Endothelial cell (in vitro differentiated cells): ENCODE data around the gene DNAJA1. TPM values are rescaled to one million over a fixed set of nuclear protein-coding genes. Genes with fewer than 3 reads are reported as not detected.

ENCODE experiments used
- DNase-seq: peaks from one replicate; pipeline ENCODE4 v3.0.0; 2021; ENCODE audit warnings: low spot score
- H3K27ac Mint-ChIP-seq: one replicate; pipeline ENCODE4 v1.8.0; 2021; ENCODE audit warnings: mixed read lengths, inconsistent platforms; ENCODE audit not compliant: unreplicated experiment
- H3K27me3 Mint-ChIP-seq: one replicate; pipeline ENCODE4 v1.8.0; 2021; ENCODE audit warnings: mild to moderate bottlenecking, moderate library complexity, mixed read lengths, inconsistent platforms; ENCODE audit not compliant: unreplicated experiment
- H3K36me3 Mint-ChIP-seq: one replicate; pipeline ENCODE4 v1.8.0; 2021; ENCODE audit warnings: mild to moderate bottlenecking, low read depth, mixed read lengths, inconsistent platforms; ENCODE audit not compliant: unreplicated experiment
- H3K4me1 Mint-ChIP-seq: one replicate; pipeline ENCODE4 v1.8.0; 2021; ENCODE audit warnings: mild to moderate bottlenecking, mixed read lengths, inconsistent platforms; ENCODE audit not compliant: unreplicated experiment
- H3K4me3 Mint-ChIP-seq: one replicate; pipeline ENCODE4 v1.8.0; 2021; ENCODE audit warnings: mild to moderate bottlenecking, mixed read lengths, inconsistent platforms; ENCODE audit not compliant: unreplicated experiment
- H3K9me3 Mint-ChIP-seq: one replicate; pipeline ENCODE4 v1.8.0; 2021; ENCODE audit warnings: mixed read lengths, inconsistent platforms; ENCODE audit not compliant: unreplicated experiment
- CTCF ChIP-seq: fragments of 200-600 bp; sonication (generic); IDR thresholded peaks from one replicate; pipeline ENCODE4 v1.5.0; 2021; ENCODE audit warnings: antibody characterized with exemption; ENCODE audit not compliant: unreplicated experiment
- total RNA-seq: library from RNA; stranded (reverse); fragmentation: NEBNext Ultra II Directional; extraction: Animal tissue kit (Norgen Biotek cat#: 25700); gene quantifications from one replicate; pipeline ENCODE4 v1.2.1, GENCODE V29; 2021; ENCODE audit not compliant: unreplicated experiment

The DNAJA1 gene
- total RNA-seq, 1 donor from 2014 or later, result 120 TPM

- TF ChIP-seq CTCF, result no peak
- peaks cover 17% of the 10 kb centered on the region for H3K4me1 Mint-ChIP-seq
- H3K36me3 Mint-ChIP-seq, result peaks cover 31% of the 10 kb centered on the region
- DNase-seq, result no peak
- H3K4me3 Mint-ChIP-seq, result peak overlapping the region; percentile 27
- peaks cover 10% of the 10 kb centered on the region for H3K27me3 Mint-ChIP-seq
- peak overlapping the region; percentile 5 for H3K27ac Mint-ChIP-seq
- H3K9me3 Mint-ChIP-seq, result no peaks in the 10 kb centered on the region
Measured at GRCh38 chr9:33029231-33029786, 4.2 kb downstream of the DNAJA1 start.

GRCh38 chr9:33030285-33030684, 5.2 kb downstream of the DNAJA1 start:
- DNase-seq, result no peak
- H3K27me3 Mint-ChIP-seq, result peaks cover 4% of the 10 kb centered on the region
- H3K4me1 Mint-ChIP-seq, result peaks cover 14% of the 10 kb centered on the region
- no peak overlapping the region for H3K4me3 Mint-ChIP-seq
- H3K9me3 Mint-ChIP-seq, result no peaks in the 10 kb centered on the region
- TF ChIP-seq CTCF, result no peak
- peaks cover 32% of the 10 kb centered on the region for H3K36me3 Mint-ChIP-seq
- no peak overlapping the region for H3K27ac Mint-ChIP-seq

GRCh38 chr9:33032292-33032691, 7.2 kb downstream of the DNAJA1 start:
- no peak overlapping the region for H3K27ac Mint-ChIP-seq
- H3K27me3 Mint-ChIP-seq, result no peaks in the 10 kb centered on the region
- H3K4me1 Mint-ChIP-seq, result peaks cover 3% of the 10 kb centered on the region

GRCh38 chr9:33032865-33033264, 7.8 kb downstream of the DNAJA1 start:
- Mint-ChIP-seq H3K9me3 (no peaks in the 10 kb centered on the region), H3K27ac (no peak overlapping the region), H3K36me3 (peaks cover 33% of the 10 kb centered on the region)

More at GRCh38 chr9:33032292-33032691, 7.2 kb downstream of the DNAJA1 start:
- Mint-ChIP-seq H3K9me3 (no peaks in the 10 kb centered on the region), H3K4me3 (no peak overlapping the region), H3K36me3 (peaks cover 33% of the 10 kb centered on the region)
- DNase-seq, result no peak
- TF ChIP-seq CTCF, result no peak

More at GRCh38 chr9:33032865-33033264, 7.8 kb downstream of the DNAJA1 start:
- Mint-ChIP-seq H3K4me3 (peak overlapping the region; percentile 51), H3K4me1 (peaks cover 3% of the 10 kb centered on the region), H3K27me3 (no peaks in the 10 kb centered on the region)
- TF ChIP-seq CTCF, result no peak
- DNase-seq, result no peak
